Measurements from ENCODE around the gene DLG2. TPM values are rescaled to one million over a fixed set of nuclear protein-coding genes. Genes with fewer than 3 reads are reported as not detected.

DLG2 gene
- total RNA-seq, 1 donor from 2014 or later = 5.9 TPM

DNA sequence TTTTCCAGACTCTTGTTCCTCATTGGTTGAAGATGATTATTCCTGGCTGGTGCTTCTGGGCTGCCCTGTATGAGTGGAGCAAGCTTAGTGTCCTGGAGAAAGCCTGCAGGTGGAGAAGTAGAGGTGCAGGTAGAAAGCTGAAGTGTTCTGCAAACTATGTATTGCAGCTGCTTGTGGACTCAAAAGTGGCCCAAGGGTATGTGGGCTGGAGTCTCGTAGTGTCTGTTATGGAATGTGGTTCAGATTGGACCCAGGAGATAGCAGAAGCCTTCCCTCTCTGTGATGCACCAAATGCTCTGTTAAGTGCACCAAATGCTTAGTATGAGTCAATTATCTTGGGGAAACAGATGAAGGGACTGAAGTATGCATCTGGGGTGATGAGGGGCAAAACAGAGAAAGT lies 2218.2 kb downstream of the DLG2 start:
- Mint-ChIP-seq H3K9me3 (no peaks in the 10 kb centered on the region), H3K36me3 (no peaks in the 10 kb centered on the region), H3K27me3 (no peaks in the 10 kb centered on the region), H3K27ac (no peak overlapping the region), H3K4me3 (no peak overlapping the region), H3K4me1 (ENCODE audit: unreplicated experiment) (peaks cover 8% of the 10 kb centered on the region)
- no peak for TF ChIP-seq CTCF (conservative IDR thresholded peaks at IDR 0.05)
- no peak for DNase-seq (ENCODE audit: extremely low spot score, unreplicated experiment)

Other genes with a start within 250 kb of the DLG2 start
- 31.2 and 46.7 TPM in 2 replicates for gene TMEM126B, start 1.2 kb upstream of the DLG2 start, total RNA-seq (ENCODE audit: low replicate concordance)
- 22.7 and 25.6 TPM in 2 replicates for gene TMEM126A, start 20.6 kb upstream of the DLG2 start, total RNA-seq (ENCODE audit: low replicate concordance)
- 43.2 and 55.7 TPM in 2 replicates for gene CREBZF, start 37.8 kb upstream of the DLG2 start, total RNA-seq (ENCODE audit: low replicate concordance)
- gene CCDC89, start 58.9 kb upstream of the DLG2 start, total RNA-seq (ENCODE audit: low replicate concordance) = 0.19 and 0.77 TPM in 2 replicates
- 30.6 and 42.4 TPM in 2 replicates for gene SYTL2, start 183.8 kb upstream of the DLG2 start, total RNA-seq (ENCODE audit: low replicate concordance)
- not detected in 2 replicates for gene CCDC83, start 228.0 kb upstream of the DLG2 start, total RNA-seq (ENCODE audit: low replicate concordance)